Suprapubic skin (tissue), 4 donors: ENCODE data around the gene AGBL5.

ENCODE experiments used
- CTCF ChIP-seq, 2 donors: fragments of 200-600 bp in 1 of 2; fragments of 450-650 bp in 1 of 2; sonication (generic) in 1 of 2; IDR thresholded peaks; one replicate each; pipeline ENCODE4 v1.5.1; 2016 to 2019; ENCODE audit warnings: antibody characterized with exemption in 2 of 2, mild to moderate bottlenecking in 1 of 2, moderate library complexity in 1 of 2
- EP300 ChIP-seq: sonication (generic); formaldehyde crosslinking; IDR thresholded peaks from one replicate; pipeline ENCODE4 v1.6.1; 2017; ENCODE audit warnings: antibody characterized with exemption
- POLR2A ChIP-seq, 2 donors: fragments of 450-650 bp; IDR thresholded peaks; one replicate each; pipeline ENCODE4 v1.6.1; 2017; ENCODE audit warnings: antibody characterized with exemption in 2 of 2, mild to moderate bottlenecking in 2 of 2, moderate library complexity in 2 of 2
- POLR2AphosphoS5 ChIP-seq, 3 donors: sonication (generic); formaldehyde crosslinking; IDR thresholded peaks; one replicate each; pipeline ENCODE4 v1.6.1; 2017; ENCODE audit warnings: antibody characterized with exemption in 3 of 3

GRCh38 chr2:27033253-27033852, 18.1 kb upstream of the AGBL5 start:
- no peak for TF ChIP-seq POLR2A (IDR thresholded peaks at IDR 0.05)
- TF ChIP-seq CTCF (IDR thresholded peaks at IDR 0.05): no peak
- no peak for TF ChIP-seq EP300
- TF ChIP-seq POLR2AphosphoS5 (IDR thresholded peaks at IDR 0.05): no peak
